Keratinocyte (primary cell): ENCODE data around the gene MALRD1.

Experiments
- EZH2 ChIP-seq: IDR thresholded peaks from one replicate; pipeline ENCODE4 v1.6.1; 2012; ENCODE audit warnings: inconsistent platforms, mild to moderate bottlenecking, low read length, moderate library complexity
- TF ChIP-seq, protein P1 (sequence below), 3 experiments: IDR thresholded peaks in 1 of 3; conservative IDR thresholded peaks in 1 of 3; optimal IDR thresholded peaks in 1 of 3; 2 replicates in 2 of 3; 3 replicates in 1 of 3; pipeline versions ENCODE3 to v1.5.1; 2011; ENCODE audit warnings: low read length in 3 of 3, mild to moderate bottlenecking in 3 of 3, moderate library complexity in 2 of 3, control low read depth in 1 of 3, inconsistent platforms in 1 of 3; ENCODE audit not compliant: insufficient read depth in 2 of 3; ENCODE audit errors: extremely low read depth in 1 of 3

- TF ChIP-seq, protein P1, sequence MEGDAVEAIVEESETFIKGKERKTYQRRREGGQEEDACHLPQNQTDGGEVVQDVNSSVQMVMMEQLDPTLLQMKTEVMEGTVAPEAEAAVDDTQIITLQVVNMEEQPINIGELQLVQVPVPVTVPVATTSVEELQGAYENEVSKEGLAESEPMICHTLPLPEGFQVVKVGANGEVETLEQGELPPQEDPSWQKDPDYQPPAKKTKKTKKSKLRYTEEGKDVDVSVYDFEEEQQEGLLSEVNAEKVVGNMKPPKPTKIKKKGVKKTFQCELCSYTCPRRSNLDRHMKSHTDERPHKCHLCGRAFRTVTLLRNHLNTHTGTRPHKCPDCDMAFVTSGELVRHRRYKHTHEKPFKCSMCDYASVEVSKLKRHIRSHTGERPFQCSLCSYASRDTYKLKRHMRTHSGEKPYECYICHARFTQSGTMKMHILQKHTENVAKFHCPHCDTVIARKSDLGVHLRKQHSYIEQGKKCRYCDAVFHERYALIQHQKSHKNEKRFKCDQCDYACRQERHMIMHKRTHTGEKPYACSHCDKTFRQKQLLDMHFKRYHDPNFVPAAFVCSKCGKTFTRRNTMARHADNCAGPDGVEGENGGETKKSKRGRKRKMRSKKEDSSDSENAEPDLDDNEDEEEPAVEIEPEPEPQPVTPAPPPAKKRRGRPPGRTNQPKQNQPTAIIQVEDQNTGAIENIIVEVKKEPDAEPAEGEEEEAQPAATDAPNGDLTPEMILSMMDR (optimal IDR thresholded peaks at IDR 0.05 in 1 of 3, IDR thresholded peaks at IDR 0.05 in 1 of 3, conservative IDR thresholded peaks at IDR 0.05 in 1 of 3; ENCODE audit: extremely low read depth in 1 of 3, insufficient read depth in 2 of 3, low read length in 3 of 3): no peak
- no peak for TF ChIP-seq EZH2
Observed at GRCh38 chr10:19710600-19710999, 662.0 kb downstream of the MALRD1 start.
